ENCODE measurements around the gene PUM2.

PUM2 gene, protein sequence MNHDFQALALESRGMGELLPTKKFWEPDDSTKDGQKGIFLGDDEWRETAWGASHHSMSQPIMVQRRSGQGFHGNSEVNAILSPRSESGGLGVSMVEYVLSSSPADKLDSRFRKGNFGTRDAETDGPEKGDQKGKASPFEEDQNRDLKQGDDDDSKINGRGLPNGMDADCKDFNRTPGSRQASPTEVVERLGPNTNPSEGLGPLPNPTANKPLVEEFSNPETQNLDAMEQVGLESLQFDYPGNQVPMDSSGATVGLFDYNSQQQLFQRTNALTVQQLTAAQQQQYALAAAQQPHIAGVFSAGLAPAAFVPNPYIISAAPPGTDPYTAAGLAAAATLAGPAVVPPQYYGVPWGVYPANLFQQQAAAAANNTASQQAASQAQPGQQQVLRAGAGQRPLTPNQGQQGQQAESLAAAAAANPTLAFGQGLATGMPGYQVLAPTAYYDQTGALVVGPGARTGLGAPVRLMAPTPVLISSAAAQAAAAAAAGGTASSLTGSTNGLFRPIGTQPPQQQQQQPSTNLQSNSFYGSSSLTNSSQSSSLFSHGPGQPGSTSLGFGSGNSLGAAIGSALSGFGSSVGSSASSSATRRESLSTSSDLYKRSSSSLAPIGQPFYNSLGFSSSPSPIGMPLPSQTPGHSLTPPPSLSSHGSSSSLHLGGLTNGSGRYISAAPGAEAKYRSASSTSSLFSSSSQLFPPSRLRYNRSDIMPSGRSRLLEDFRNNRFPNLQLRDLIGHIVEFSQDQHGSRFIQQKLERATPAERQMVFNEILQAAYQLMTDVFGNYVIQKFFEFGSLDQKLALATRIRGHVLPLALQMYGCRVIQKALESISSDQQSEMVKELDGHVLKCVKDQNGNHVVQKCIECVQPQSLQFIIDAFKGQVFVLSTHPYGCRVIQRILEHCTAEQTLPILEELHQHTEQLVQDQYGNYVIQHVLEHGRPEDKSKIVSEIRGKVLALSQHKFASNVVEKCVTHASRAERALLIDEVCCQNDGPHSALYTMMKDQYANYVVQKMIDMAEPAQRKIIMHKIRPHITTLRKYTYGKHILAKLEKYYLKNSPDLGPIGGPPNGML

GRCh38 chr2:20350753-20351554 is at the start of gene PUM2:
Gene PUM2, minus strand, starts transcription at chr2:20350844. Its CDS starts 23,484 bp downstream, at chr2:20327360.
- TF ChIP-seq CTCF (IDR thresholded peaks at IDR 0.05; ENCODE audit: borderline replicate concordance, insufficient read depth, low read depth, low read length): no peak
- peak within 1 kb of the TSS; percentile 82 for H3K4me3 ChIP-seq (ENCODE audit: low read depth, low read length)

DNA sequence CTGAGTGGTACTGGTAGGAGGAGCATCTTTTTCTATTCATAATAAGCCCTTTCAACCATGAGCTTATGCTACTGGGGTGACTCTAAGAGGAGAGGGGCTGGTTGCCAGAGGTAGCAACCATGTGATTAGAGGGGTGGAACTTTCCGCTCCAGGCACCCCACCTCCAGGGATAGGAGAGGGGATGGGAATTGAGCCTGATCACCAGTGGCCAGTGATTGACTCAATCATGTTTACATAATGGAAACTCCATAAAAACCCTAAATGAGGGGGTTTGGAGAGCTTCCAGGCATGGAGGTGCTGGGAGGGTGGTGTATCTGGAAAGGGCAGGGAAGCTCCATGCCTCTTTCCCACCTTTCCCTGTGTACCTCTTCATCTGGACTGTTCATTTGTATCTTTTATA is 49.7 kb upstream of the PUM2 start:
- no peak for TF ChIP-seq CTCF (IDR thresholded peaks at IDR 0.05; ENCODE audit: borderline replicate concordance, insufficient read depth, low read depth, low read length)
- no peak overlapping the region for H3K4me3 ChIP-seq (ENCODE audit: low read depth, low read length)

DNA sequence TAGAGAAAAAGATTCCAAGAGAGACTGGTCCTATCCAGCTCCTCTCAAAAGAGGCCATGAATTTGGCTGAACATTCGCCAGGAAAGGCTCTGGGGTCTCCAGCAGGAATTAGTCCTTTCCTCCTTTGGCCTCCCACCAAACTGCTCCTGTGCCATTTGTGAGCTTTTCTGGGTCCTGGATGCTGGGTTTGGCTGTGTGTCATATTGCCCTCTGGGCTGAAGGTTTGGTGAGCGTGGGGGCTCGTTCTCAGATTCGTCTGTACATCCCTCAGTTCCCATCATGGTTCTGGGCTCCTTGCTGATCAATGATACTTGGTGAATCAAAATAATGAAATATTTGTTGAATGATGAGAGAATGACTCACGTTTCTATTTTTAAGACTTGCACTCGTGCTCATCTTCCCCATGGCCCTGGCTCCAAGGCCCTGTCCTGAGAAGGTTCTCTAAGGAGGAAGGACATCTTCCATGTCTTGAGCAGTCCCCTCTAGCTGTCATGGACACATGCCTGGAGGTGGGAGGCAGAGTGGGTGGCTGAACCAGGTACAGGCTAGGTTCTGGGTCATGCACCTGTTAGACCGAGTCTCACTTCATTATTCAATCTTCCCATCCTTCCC is 48.4 kb upstream of the PUM2 start:
- H3K4me3 ChIP-seq (ENCODE audit: low read depth, low read length): no peak overlapping the region
- TF ChIP-seq CTCF (IDR thresholded peaks at IDR 0.05; ENCODE audit: borderline replicate concordance, insufficient read depth, low read depth, low read length): no peak

DNA sequence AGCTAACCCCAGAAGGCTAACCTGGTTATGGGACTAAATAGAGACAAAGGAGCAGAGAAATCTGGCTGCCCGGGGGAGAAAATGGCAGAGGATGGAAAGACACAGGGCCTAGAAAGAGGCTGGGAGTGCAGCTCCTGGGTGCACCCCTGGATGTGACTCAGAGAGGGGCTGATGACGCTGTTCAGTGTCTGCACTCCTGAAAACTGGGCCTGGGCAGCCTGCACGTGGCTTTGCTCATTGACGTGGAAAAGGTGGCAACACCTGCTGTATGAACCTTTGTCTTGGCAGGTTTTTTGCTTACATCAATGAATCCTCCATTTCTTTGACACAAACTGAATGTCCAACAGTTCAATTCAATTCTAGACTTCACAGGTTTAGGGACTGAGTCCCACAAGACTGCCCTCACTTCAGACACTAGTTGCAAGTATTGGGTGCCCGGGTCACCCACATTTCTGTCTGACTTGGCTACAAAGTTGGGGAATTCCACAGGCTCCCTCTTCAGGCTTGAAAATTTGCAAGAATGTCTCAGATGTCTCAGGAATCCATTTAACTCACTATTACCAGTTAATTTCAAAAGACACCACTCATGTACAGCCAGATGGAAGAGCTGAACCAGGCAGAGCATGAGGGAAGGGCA is 47.3 kb upstream of the PUM2 start:
- no peak for TF ChIP-seq CTCF (IDR thresholded peaks at IDR 0.05; ENCODE audit: borderline replicate concordance, insufficient read depth, low read depth, low read length)
- no peak overlapping the region for H3K4me3 ChIP-seq (ENCODE audit: low read depth, low read length)

- no peak overlapping the region for H3K4me3 ChIP-seq (ENCODE audit: low read depth, low read length)
- TF ChIP-seq CTCF (IDR thresholded peaks at IDR 0.05; ENCODE audit: borderline replicate concordance, insufficient read depth, low read depth, low read length): no peak
These were observed 45.8 kb upstream of the PUM2 start for GRCh38 chr2:20396356-20397000.

Data from GM12875 (cell line).